HG03025 (cell line): ENCODE measurements around the gene EIF2D.
"Not testable (repeated sequence)": the region's sequence is repeated elsewhere in the genome, so short reads cannot be mapped to it uniquely, and the experiment has no call there.

Experiments used
- ATAC-seq: cut with Tn5 transposase; IDR thresholded peaks from one replicate; pipeline ENCODE4 v1.9.1; 2021; ENCODE audit warnings: mild to moderate bottlenecking, moderate library complexity; ENCODE audit not compliant: unreplicated experiment, low FRiP score

The EIF2D gene

DNA sequence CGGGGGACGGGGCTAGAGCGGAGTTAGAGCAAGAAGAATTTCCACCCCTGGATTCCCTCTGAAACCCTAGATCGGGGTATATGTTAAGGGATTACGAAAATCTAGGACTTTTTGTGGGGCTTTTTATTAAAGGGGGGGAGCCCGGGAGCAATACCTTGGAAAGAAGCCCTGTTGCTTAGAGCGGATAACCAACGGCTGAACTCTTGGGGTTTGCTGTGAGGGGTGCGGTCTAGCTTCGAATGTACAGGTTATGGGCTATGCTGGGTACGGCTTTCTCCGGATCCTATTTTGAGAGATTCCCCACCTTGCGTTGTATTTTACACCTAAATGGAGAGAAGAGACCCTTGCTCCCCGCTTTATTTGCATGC is 23.7 kb upstream of the EIF2D start:
- ATAC-seq = peak; percentile 3

DNA sequence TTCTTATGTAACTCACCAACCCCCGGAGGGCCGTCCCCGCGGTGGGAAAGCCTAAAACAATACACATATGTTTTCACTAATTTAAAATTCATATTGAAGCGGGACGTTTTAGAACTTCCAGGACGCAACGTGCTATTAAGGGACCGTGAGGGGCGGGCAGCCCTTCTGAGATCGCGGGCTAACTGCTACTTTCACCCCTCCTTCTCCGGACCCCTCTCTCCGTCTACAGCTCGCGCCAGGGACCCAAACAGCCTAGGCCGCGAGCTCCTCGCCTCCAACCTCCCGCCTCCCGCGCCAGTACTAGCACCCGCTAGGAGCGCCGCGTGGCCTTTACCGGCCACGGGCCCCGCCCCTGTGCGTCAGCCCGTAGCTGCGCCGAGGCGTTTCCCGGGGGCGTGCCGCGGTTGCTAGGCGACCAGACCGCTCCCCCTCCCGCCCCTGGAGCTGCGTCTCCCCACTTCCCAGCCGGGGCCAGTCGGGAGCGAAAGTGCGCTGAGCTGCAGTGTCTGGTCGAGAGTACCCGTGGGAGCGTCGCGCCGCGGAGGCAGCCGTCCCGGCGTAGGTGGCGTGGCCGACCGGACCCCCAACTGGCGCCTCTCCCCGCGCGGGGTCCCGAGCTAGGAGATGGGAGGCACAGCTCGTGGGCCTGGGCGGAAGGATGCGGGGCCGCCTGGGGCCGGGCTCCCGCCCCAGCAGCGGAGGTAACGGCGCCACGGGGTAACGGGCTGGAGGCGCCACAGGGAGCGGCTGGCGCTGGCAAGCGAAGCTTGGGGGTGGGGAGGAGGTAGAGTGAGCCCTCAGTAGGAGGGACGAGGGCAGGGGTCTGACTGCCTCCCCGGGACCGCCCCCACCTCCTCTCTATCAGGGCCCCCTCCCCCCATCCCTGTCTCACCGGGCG is 23.1 kb upstream of the EIF2D start, which contains the start of gene DYRK3:
Gene DYRK3 (plus strand): TSS at position 457 of the 898 bp plus-strand sequence. CDS start 168 bp downstream, at position 625.
- ATAC-seq = peak; percentile 87

GRCh38 chr1:206634365-206635079 is 22.3 kb upstream of the EIF2D start:
- ATAC-seq = no peak

- no peak for ATAC-seq
Observed at GRCh38 chr1:206633708-206634121, 21.4 kb upstream of the EIF2D start.

DNA sequence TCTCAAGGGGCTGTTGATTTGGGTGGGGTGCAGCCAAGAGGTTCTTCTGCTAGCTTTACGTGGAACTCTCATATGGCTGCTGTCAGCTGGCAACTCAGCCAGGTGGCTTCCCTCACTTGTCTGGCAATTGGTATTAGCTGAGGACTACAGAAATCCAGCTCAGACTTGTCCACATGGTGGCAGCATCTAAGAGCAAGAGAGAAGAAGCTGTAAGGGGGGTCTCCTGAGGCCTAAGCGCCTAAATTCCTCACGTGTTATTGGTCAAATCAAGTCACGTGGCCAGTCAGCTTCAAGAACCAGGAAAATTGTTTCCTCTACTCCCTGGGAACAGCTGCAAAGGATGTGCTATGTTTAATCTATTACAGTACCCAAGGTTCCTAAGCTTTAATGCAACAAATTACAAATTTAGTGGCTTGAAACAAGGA is 18.8 kb upstream of the EIF2D start:
- no peak for ATAC-seq

DNA sequence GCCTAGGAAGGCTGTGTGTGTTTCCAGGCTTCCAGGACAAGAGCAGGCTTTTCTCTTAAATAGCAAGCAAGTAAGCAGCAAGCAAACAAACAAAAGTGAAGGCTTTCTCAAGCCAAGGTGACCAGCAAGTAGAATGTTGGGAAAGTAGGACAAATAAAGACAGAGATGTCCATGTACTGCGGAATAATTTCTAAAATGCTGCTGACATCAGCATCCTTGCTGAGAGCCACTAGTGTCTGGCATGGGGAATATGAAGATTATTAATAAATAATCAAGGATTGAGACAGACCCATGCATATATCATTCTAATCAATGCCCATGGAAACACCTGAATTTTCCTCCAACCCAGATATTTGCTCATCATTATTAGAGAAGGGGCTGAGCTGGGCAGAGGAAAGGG is 16.7 kb upstream of the EIF2D start:
- ATAC-seq = no peak

GRCh38 chr1:206626396-206626795 is 14.1 kb upstream of the EIF2D start:
- ATAC-seq = not testable (repeated sequence)

- ATAC-seq = no peak
Observed at GRCh38 chr1:206609229-206609991, 2.9 kb downstream of the EIF2D start.

DNA sequence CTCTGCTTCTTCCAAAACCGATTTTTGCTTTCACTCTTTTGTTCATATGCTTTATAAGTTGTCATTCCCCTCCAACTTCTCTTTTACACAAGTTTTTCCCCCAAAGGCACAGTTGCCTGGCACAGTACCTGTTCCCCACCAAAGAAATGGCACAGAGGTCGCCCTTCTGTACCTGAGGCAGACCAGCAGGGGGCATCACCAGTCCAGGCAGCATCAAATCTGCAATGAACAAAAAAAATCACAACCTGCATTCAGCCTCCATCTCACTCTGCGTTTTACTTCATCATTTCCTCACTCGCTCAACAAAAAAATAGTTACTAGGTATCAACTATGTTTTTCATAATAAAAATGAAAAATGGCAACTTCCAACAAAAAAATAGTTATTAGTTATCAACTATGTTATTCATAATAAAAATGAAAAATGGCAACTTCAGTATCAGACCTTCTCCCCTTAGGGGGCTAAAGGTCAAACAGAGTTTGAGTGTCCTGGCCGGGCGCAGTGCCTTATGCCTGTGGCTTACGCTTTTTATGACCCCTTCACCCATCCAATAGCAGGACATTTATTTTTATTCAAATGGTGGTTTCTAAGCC is 4.1 kb downstream of the EIF2D start:
- ATAC-seq = no peak

DNA sequence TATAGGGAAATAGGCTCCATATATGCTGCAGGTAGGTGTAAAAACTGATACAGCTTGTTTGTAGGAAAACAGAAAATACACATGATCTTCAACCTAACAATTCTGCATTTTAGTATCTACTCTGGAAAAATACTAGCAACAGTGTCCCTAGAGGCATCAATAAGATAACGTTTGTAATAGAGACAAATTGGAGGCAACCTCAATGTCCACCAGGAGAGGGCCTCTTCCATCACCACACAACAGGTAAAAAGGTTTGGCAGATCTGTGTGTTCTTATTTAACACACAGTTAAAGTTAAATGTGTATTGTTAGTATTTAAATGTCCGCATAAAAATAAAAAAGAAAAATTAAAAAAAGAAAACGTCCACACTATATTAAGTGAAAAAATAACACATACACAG is 5.4 kb downstream of the EIF2D start:
- no peak for ATAC-seq

DNA sequence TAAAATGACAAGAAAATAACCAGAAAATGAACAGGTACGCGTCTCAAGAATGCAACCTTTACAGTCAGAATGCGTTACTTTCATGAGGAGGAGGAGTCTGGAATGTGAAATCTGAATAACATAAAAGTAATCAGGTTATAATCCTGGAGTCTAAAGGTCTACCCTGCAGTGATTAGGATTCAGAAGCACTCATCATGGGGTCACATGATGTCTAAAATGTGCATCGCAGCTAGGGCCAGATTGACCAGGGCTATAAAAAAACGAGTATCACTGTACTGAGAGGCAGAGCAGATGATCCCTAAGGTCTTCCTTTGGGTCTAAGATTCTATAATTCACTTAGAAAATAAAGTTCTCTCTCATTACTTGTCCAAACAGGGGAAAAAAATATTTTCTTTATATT is 7.4 kb downstream of the EIF2D start:
- ATAC-seq = no peak

- ATAC-seq = no peak
Observed at GRCh38 chr1:206600527-206600926, 11.7 kb downstream of the EIF2D start.

DNA sequence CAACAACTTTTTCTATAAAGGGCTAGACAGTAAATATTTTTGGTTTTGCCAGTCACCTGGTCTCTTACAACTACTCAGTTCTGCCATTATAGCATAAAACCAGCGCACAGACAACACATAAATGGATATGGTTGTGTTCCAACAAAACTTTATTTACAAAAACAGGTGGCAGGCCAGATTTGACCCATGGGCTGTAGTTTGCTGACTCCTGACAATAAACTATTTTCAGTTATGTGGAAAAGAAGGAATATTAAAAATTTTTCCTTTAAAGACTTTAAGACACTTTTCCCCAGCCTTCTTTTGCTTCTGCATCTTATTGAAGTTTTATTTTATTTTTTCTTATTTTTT is 16.0 kb downstream of the EIF2D start:
- ATAC-seq = no peak

DNA sequence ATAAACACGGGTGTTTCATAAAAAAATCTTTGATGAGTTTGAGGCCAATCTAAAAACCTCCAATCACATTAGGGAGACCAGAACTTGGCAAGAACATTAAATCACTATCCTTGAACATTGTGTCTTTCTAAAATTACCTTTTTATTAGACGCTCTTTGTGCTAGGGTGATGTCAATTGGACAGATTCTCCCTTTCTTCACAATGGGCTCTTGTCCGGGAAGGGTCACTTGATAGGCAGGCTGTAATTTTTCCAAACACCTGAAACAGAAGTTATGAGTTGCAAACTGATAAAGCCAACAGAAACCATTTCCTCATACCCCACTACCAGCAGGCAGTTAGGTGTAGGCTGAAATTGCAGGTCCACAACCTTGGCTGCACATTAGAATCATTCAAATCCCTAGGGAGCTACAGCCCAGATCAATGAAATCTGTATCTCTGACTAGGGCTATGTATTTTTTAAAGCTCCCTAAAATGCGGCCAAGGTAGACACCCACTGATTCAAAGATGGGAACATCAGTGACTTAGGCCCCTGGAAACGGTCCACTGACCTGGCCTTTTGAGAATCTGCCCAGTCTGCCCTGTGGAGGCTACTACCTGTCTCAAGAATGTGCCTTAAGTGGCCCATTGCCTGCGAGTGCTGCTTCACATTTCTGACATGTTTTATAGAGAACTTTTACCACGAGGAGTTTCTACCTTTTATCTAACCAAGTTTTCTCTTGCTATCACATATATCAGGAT is 16.5 kb downstream of the EIF2D start:
- ATAC-seq = no peak

DNA sequence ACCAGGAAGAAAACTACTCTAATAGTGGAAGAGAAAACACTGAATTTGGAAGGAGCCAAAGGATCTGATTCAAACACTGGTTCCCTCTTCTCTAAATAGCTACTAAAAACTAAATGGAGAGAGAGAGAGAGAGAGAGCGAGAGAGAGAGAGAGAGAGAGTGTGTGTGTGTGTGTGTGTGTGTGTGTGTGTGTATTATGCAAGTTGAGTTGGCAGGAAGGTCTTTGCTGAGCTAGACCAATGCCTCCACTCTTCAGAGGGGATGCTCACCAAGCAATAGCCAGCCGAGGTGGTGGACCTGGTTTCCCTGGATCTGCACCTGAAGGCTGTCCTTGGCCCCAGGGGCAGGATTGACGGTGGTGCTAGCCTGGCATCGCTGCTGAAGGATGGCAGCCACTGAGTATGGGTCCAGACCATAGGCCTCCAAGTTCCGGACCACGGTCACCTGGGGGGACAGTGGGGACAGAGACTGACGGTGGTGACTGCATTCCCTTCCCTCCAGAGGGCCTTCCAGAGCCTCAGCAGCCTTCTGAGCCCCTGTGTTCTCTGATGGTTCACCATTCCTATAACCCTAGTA is 18.8 kb downstream of the EIF2D start:
- no peak for ATAC-seq

GRCh38 chr1:206591696-206592095 is 20.6 kb downstream of the EIF2D start:
- ATAC-seq = no peak

- no peak for ATAC-seq
Observed at GRCh38 chr1:206591226-206591625, 21.0 kb downstream of the EIF2D start.

- no peak for ATAC-seq
Observed at GRCh38 chr1:206590025-206590758, 22.1 kb downstream of the EIF2D start.

DNA sequence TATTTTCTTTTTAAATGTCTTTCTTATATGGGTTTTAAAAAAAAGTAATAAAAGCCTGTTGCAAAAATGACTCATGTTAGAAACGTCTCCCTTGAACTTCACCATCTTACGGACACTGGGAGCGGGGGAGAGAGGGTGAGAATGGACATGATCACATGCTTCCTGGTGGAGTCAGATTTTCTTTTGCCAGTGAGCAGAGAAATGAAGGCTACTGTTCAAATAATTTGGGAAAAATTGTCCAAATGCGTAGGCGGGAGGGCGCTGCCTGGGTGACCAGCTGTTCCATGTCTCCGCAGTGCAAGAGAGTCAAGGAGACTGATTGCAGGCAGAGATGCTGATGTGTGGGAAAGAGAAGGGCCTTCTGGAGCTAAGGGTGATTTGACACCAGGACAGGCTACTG is 23.1 kb downstream of the EIF2D start:
- ATAC-seq = no peak
